Measurements from ENCODE around the gene HNRNPLL. TPM values are rescaled to one million over a fixed set of nuclear protein-coding genes. Genes with fewer than 3 reads are reported as not detected.

The HNRNPLL gene
- total and polyA plus RNA-seq, 8 donors = 4.9 to 20.8 (median 14.3) TPM

DNA sequence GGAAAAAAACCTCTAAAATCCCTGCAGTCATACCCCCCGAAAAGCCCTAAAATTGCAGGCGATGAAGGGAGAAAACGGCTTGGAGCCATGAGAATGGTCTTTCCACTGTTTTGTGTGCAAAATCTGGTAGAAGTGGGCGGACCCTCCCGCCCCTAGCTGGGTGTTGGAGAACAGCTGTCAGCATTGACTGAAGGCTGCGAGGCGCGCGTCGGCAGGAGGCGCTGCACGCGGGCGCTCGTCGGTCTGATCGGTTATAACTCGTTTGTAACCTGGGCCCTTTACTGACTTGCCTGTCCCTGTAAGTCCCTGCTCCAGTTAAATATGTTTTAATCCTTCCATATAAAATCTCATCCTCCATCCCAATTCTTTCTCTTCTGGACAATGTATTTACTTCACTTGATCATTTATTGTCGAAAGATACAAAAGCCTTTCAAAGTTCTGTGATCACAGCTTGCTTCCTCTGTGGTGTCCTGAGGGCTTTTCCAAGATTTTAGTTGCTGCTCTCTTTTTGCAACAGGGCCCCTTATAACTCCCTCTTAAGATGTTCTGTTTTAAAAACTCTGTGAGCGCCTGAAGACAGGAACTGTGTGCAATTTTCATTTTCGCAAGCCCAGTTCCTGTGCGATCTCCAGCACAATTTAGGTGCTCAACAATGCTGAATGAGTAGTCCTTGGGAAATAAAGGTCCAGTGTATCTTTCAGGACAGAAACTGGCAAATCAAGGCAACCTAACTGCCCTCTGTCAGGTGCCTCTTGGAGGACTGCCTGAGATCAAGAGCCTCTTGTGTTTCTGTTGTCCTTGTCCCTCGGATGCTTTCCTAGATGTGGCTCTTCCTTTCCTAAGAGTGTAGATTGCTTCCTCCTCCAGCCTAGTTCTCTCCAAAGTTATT, 918 bp upstream of the HNRNPLL start:
- peak overlapping the region; percentile 72 to 94 (median 78) for H3K4me3 ChIP-seq
- intact Hi-C loops (cut with DNase I) = no loop called here
- H3K4me1 ChIP-seq = peaks cover 13 to 23% (median 18%) of the 10 kb centered on the region in 3 donors
- no peak for FAIRE-seq
- peak; percentile 71 to 89 (median 80) for ATAC-seq
- peak overlapping the region; percentile 64 to 95 (median 88) for H3K27ac ChIP-seq
- DNase-seq = peak; percentile 75 to 91 (median 82)
- no peaks in the 10 kb centered on the region for H3K36me3 ChIP-seq
- H3K27me3 ChIP-seq = no peaks in the 10 kb centered on the region
- TF ChIP-seq, protein P1, sequence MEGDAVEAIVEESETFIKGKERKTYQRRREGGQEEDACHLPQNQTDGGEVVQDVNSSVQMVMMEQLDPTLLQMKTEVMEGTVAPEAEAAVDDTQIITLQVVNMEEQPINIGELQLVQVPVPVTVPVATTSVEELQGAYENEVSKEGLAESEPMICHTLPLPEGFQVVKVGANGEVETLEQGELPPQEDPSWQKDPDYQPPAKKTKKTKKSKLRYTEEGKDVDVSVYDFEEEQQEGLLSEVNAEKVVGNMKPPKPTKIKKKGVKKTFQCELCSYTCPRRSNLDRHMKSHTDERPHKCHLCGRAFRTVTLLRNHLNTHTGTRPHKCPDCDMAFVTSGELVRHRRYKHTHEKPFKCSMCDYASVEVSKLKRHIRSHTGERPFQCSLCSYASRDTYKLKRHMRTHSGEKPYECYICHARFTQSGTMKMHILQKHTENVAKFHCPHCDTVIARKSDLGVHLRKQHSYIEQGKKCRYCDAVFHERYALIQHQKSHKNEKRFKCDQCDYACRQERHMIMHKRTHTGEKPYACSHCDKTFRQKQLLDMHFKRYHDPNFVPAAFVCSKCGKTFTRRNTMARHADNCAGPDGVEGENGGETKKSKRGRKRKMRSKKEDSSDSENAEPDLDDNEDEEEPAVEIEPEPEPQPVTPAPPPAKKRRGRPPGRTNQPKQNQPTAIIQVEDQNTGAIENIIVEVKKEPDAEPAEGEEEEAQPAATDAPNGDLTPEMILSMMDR (IDR thresholded peaks at IDR 0.05) = peak; percentile 45 to 69 (median 62)
- H3K9me3 ChIP-seq = no peaks in the 10 kb centered on the region
- 18 to 19% methylated on average over 23 of the region's 23 CpGs for WGBS, 2 donors

DNA sequence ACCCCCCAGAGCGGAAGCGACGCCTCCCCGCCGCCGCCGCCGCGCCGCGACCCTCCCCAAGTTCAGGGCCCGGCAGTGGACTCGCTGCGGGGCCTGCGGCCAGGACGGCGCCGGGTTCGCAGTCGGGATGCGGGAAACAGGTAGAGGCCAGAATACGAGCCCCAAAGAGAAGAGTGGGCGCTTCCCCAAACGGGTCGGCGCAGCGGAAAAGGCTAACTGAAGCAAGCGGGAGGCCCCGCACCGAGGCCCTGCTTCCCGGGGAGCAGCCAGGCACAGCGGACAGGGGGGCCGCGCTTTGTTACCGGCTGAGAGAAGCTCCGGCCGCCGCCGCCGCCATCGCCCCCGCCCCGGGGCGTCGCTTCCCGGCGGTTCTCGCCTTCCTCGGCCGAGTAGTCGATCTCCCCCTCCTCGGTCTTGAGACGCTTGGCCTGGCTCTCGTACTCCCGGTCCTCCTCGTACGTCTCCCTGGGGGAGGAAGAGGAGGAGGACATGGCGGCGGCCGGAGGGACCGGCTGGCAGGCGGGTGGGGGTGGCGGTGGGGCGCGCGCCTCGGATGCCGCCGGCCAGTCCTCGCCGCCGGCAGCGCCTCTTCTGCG, 494 bp downstream of the HNRNPLL start:
- peak overlapping the region; percentile 72 to 94 (median 78) for H3K4me3 ChIP-seq
- 0 to 1% methylated on average over 57 to 74 of the region's 74 CpGs for WGBS, 2 donors
- no peaks in the 10 kb centered on the region for H3K36me3 ChIP-seq
- intact Hi-C loops (cut with DNase I) = no loop called here
- peak overlapping the region; percentile 72 to 95 (median 86) for H3K27ac ChIP-seq
- peaks cover 16 to 28% (median 21%) of the 10 kb centered on the region in 3 donors for H3K4me1 ChIP-seq
- TF ChIP-seq, protein P1 (IDR thresholded peaks at IDR 0.05) = no peak
- no peaks in the 10 kb centered on the region for H3K9me3 ChIP-seq
- H3K27me3 ChIP-seq = no peaks in the 10 kb centered on the region
- ATAC-seq (peak; percentile 22 to 46 (median 30)), DNase-seq (peak; percentile 27 to 82 (median 48)), FAIRE-seq (no peak)

DNA sequence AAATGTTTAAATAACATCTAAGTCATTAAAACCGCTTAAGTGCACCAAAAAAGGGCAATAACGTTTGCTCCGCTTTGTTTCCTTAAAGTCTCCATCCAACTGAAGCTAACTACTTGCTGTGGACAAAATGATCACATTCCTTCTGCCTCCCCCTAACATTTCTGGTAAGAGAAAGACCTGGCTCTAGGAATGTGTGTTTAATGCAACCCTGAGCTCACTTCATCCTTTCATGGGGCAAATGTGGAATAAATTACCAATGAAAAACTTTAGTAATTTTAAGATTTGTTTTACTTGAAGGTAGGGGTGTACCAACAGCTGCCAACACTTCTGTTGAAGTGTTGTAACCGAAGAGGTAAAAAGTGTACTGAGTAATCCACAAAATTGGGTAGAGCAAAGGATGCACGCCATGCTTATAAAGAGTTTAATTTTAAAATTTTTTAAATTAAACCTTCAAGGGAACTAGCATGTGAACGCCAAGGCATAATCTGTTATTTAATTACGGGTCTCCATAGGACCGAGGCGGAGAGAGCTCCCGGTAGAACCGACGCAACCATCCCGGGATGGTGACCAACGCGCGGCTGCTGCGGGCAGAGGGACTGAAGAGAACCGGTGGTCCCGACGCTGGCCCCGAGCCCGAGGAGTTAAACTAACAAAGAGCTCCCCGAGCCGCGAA, 1.1 kb downstream of the HNRNPLL start:
- no peaks in the 10 kb centered on the region for H3K9me3 ChIP-seq
- H3K27me3 ChIP-seq = no peaks in the 10 kb centered on the region
- H3K4me1 ChIP-seq = peaks cover 16 to 28% (median 26%) of the 10 kb centered on the region in 3 donors
- FAIRE-seq = no peak
- H3K4me3 ChIP-seq = peak overlapping the region; percentile 72 to 94 (median 78)
- ATAC-seq = no peak
- DNase-seq = no peak
- 0% methylated on average over 25 of the region's 25 CpGs for WGBS, 2 donors
- H3K36me3 ChIP-seq = no peaks in the 10 kb centered on the region
- H3K27ac ChIP-seq = peak overlapping the region; percentile 72 to 95 (median 86)
- intact Hi-C loops (cut with DNase I) = no loop called here
- TF ChIP-seq, protein P1 (IDR thresholded peaks at IDR 0.05) = no peak

DNA sequence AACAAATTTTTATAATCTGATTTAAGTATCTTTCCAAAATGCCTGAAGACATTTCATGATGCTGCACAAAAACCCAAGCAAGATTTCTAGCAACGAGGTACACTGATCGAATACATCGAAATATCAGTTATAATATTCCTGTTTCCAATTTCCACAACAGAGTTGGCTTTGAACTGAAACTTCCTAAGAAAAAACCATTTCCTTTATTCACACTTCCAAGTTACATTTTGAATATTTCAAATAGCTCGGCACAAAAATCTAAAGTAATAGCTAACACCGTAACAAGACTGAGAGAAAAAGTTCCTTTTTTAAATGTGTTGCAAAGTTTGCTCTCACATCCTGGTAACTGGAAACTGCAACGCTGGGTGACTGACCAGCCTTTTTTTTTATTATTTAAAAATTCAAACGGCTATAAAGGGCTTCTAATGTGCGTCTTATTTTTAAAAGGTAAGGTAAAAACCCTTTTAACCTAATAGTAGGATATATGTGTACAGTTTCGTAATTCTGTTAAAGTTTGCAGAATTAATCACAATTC, 1.7 kb downstream of the HNRNPLL start:
- peak; percentile 39 for FAIRE-seq
- Histone ChIP-seq H3K36me3 (no peaks in the 10 kb centered on the region), H3K4me1 (peaks cover 16 to 28% (median 26%) of the 10 kb centered on the region in 3 donors), H3K27me3 (no peaks in the 10 kb centered on the region), H3K27ac (peak overlapping the region in 2 of 4 donors; percentile 94 to 95), H3K4me3 (peak overlapping the region; percentile 72 to 94 (median 78)), H3K9me3 (no peaks in the 10 kb centered on the region)
- intact Hi-C loops (cut with DNase I) = no loop called here
- TF ChIP-seq, protein P1 (IDR thresholded peaks at IDR 0.05) = no peak
- no peak for ATAC-seq
- DNase-seq = no peak
- 7 to 9% methylated on average over 9 of the region's 9 CpGs for WGBS, 2 donors
